Activated CD4-positive, alpha-beta T cell treated with anti-CD3 and anti-CD28 coated beads, Interleukin-2, Interleukin-4, amounts not matched to agents 100 ng/mL and 50 ng/mL, durations not matched to agents 16 hours and 8 hours (primary cell): ENCODE data around the gene NR6A1.

Source experiments
- DNase-seq: peaks from one replicate; pipeline ENCODE4 v3.0.0-alpha.2; 2020; ENCODE audit warnings: low spot score

Gene NR6A1

GRCh38 chr9:124522121-124523098, 248.7 kb downstream of the NR6A1 start:
- DNase-seq, result no peak

GRCh38 chr9:124521142-124521541, 250.0 kb downstream of the NR6A1 start:
- no peak for DNase-seq

GRCh38 chr9:124520206-124520596, 250.9 kb downstream of the NR6A1 start:
- DNase-seq, result no peak

- no peak for DNase-seq
These were observed 253.0 kb downstream of the NR6A1 start for GRCh38 chr9:124518116-124518515.

- DNase-seq, result no peak
These were observed 253.5 kb downstream of the NR6A1 start for GRCh38 chr9:124517600-124517999.

- no peak for DNase-seq
These were observed 256.2 kb downstream of the NR6A1 start for GRCh38 chr9:124514874-124515273.

- DNase-seq, result no peak
These were observed 257.0 kb downstream of the NR6A1 start for GRCh38 chr9:124514125-124514524.

GRCh38 chr9:124513376-124513994, 257.6 kb downstream of the NR6A1 start:
- DNase-seq, result no peak

- no peak for DNase-seq
These were observed 258.3 kb downstream of the NR6A1 start for GRCh38 chr9:124512806-124513204.

- DNase-seq, result no peak
These were observed 259.0 kb downstream of the NR6A1 start for GRCh38 chr9:124511891-124512805.

- DNase-seq, result no peak
These were observed 259.7 kb downstream of the NR6A1 start for GRCh38 chr9:124511426-124511840.

GRCh38 chr9:124510650-124511425, 260.3 kb downstream of the NR6A1 start:
- no peak for DNase-seq

- no peak for DNase-seq
These were observed 263.2 kb downstream of the NR6A1 start for GRCh38 chr9:124507880-124508423.

GRCh38 chr9:124506931-124507879, 263.9 kb downstream of the NR6A1 start, which contains the start of gene NR5A1:
TSS of gene NR5A1 (minus strand) at chr9:124507399. CDS start at chr9:124503395, 4,004 bp downstream.
- no peak for DNase-seq

GRCh38 chr9:124506433-124506832, 264.7 kb downstream of the NR6A1 start:
- DNase-seq, result no peak

GRCh38 chr9:124505901-124506346, 265.2 kb downstream of the NR6A1 start:
- no peak for DNase-seq

- no peak for DNase-seq
These were observed 265.9 kb downstream of the NR6A1 start for GRCh38 chr9:124505006-124505900.

- no peak for DNase-seq
These were observed 266.5 kb downstream of the NR6A1 start for GRCh38 chr9:124504530-124505005.
